Heart right ventricle (tissue), 16 donors: ENCODE measurements around the gene RAP1GAP. TPM values are rescaled to one million over a fixed set of nuclear protein-coding genes. Genes with fewer than 3 reads are reported as not detected.

Source experiments
- ATAC-seq, 8 donors: fragments of 200-7000 bp; cut with Tn5 transposase; one replicate each; pipeline ENCODE4 v1.9.1; 2020; ENCODE audit warnings: mild to moderate bottlenecking in 8 of 8, moderate library complexity in 8 of 8, moderate number of reproducible peaks in 1 of 8
- DNase-seq, 2 donors: peaks; one replicate each; pipeline ENCODE4 v3.0.0-alpha.2; 2020
- H3K27ac ChIP-seq, 10 donors: fragments of 200-600 bp; sonication (generic) in 2 of 10; one replicate each; pipeline versions ENCODE4 v1.5.0 to v1.8.0; 2020 to 2022; ENCODE audit warnings: mild to moderate bottlenecking in 3 of 10
- H3K27me3 ChIP-seq, 7 donors: fragments of 200-600 bp; one replicate each; pipeline ENCODE4 v1.8.0; 2021 to 2022; ENCODE audit warnings: mild to moderate bottlenecking in 2 of 7
- H3K36me3 ChIP-seq, 9 donors: fragments of 200-600 bp; sonication (generic) in 1 of 9; one replicate each; pipeline versions ENCODE4 v1.5.0 to v1.8.0; 2020 to 2022; ENCODE audit warnings: mild to moderate bottlenecking in 2 of 9
- H3K4me1 ChIP-seq, 9 donors: fragments of 200-600 bp; sonication (generic) in 1 of 9; one replicate each; pipeline versions ENCODE4 v1.5.0 to v1.8.0; 2020 to 2022; ENCODE audit warnings: mild to moderate bottlenecking in 4 of 9
- H3K4me3 ChIP-seq, 10 donors: fragments of 200-600 bp; sonication (generic) in 2 of 10; one replicate each; pipeline versions ENCODE4 v1.5.0 to v1.8.0; 2020 to 2022; ENCODE audit warnings: mild to moderate bottlenecking in 7 of 10, moderate library complexity in 2 of 10
- H3K9me3 ChIP-seq, 11 donors: fragments of 200-600 bp in 10 of 11; sonication (generic) in 2 of 11; one replicate each; pipeline versions ENCODE4 v1.5.0 to v1.8.0; 2013 to 2022; ENCODE audit warnings: mild to moderate bottlenecking in 2 of 11, control low read depth in 1 of 11, moderate library complexity in 1 of 11
- WGBS, 2 donors: extraction: QIAGEN DNeasy Blood & Tissue Kit; methylation state at CpG; one replicate each; pipeline ENCODE4 v1.1.7; 2013; ENCODE audit warnings: inconsistent platforms in 1 of 2; 5-methylcytosine and 5-hydroxymethylcytosine counted together
- intact Hi-C, 10 donors: fragments of 100-400 bp; cut with DNase I; formaldehyde crosslinking; loops; one replicate each; pipeline versions ENCODE4 v1.11.1 to v1.14.2; 2022
- polyA plus RNA-seq, 2 donors: library from polyadenylated mRNA; stranded (reverse); fragments of 200-250 nt; gene quantifications; one replicate each; pipeline ENCODE4 v1.2.3, GENCODE V29; 2013
- total RNA-seq, 10 donors: library from RNA; stranded (reverse); fragmentation: NEBNext Ultra II Directional in 3 of 10; extraction: Animal tissue kit (Norgen Biotek cat#: 25700) in 3 of 10; gene quantifications; one replicate each; pipeline versions ENCODE4 v1.2.1 to v1.2.4, GENCODE V29; 2021 to 2023
- TF ChIP-seq, protein P1 (sequence below), 9 donors: fragments of 200-600 bp; sonication (generic) in 2 of 9; IDR thresholded peaks; one replicate each; pipeline versions ENCODE4 v1.5.0 to v1.8.0; 2021 to 2022; ENCODE audit warnings: antibody characterized with exemption in 9 of 9, mild to moderate bottlenecking in 5 of 9, moderate library complexity in 1 of 9
- donor health status: Arrhythmogenic right ventricular cardiomyopathy.
- donor health status: ischemic (EF 13 %, LVEDD 7.1; RV severe dilation, severe dysfunction).
- donor health status: healthy with polysubstance abuse.
- donor health status: DM: no; HTN: yes; CAD: no.
- donor health status: DM: no; HTN: no; CAD: no.
- donor health status: ischemic (EF 25% LVEDD 6.9; RV normal size, moderate dysfunction).
- donor health status: ischemic (EF 25% LVEDD 5.7; RV mildly dilated, moderate dysfunction).
- donor health status: healthy.
- donor health status: DM: yes; HTN: yes; CAD: no.
- donor health status: Ischemic cardiomyopathy.
- donor health status: ischemic (EF 35%, LVEDD 5.7; RV mildly dilated, moderate dysfunction).
- donor health status: nonischemic (EF 11% LVEDD 7.7; RV severe dilation, severe dysfunction).
- donor health status: DM: yes; HTN: yes; CAD: no.
- donor health status: PGD.
- donor health status: ischemic (EF 29% LVEDD 5.4; RV normal size, mild dysfunction).
- donor health status: nonischemic (EF 23%, LVEDD 6.1; RV moderate dilation, normal function).

The RAP1GAP gene
- total and polyA plus RNA-seq, 12 donors: 0.42 to 5.9 (median 4.0) TPM

DNA sequence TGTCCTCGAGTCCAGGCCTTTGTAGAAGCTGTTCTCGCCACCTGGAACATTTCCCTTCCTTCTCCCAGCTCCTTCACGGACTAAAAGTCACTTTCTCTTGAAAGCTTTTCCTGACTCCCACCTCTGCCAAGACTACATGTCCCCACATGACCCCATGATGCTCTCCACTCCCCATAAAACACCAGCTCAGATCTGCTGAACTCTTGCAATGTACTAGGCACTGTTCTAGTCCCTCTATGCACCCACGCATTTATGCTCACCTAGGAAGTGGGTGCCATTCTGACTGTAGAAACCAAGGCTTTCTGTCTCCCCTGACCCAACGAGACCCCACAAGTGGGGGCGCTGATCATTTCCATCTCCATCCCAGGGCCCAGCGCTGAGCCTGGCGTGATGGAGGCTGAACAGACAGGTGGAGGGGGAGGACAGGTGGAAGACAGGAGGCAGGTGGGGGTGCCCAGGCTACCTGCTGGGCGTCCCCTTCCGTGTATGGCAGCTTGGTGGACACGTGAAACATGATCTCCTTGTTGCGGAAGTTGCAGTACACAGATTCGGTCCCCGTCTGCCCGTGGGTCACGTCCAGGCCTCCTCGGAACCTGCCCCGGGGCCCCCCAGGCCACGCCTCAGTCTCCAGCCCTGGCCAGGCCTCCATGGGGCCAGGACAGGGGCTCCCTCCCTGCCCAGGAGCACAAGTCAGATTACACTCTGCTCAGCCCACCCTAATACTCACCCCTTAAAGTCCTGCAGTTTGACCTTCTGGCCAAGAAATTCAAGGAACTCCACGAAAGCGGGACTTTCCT, 58.0 kb downstream of the RAP1GAP start:
- Histone ChIP-seq H3K36me3 (no peaks in the 10 kb centered on the region), H3K4me1 (peaks cover 0 to 3% (median 0%) of the 10 kb centered on the region in 9 donors), H3K27ac (no peak overlapping the region), H3K4me3 (no peak overlapping the region), H3K27me3 (no peaks in the 10 kb centered on the region), H3K9me3 (no peaks in the 10 kb centered on the region)
- no peak for ATAC-seq
- TF ChIP-seq, protein P1, sequence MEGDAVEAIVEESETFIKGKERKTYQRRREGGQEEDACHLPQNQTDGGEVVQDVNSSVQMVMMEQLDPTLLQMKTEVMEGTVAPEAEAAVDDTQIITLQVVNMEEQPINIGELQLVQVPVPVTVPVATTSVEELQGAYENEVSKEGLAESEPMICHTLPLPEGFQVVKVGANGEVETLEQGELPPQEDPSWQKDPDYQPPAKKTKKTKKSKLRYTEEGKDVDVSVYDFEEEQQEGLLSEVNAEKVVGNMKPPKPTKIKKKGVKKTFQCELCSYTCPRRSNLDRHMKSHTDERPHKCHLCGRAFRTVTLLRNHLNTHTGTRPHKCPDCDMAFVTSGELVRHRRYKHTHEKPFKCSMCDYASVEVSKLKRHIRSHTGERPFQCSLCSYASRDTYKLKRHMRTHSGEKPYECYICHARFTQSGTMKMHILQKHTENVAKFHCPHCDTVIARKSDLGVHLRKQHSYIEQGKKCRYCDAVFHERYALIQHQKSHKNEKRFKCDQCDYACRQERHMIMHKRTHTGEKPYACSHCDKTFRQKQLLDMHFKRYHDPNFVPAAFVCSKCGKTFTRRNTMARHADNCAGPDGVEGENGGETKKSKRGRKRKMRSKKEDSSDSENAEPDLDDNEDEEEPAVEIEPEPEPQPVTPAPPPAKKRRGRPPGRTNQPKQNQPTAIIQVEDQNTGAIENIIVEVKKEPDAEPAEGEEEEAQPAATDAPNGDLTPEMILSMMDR (IDR thresholded peaks at IDR 0.05): no peak
- DNase-seq: no peak
- WGBS, 2 donors: 85 to 89% methylated on average over 21 of the region's 21 CpGs
- intact Hi-C loops: no loop called here

DNA sequence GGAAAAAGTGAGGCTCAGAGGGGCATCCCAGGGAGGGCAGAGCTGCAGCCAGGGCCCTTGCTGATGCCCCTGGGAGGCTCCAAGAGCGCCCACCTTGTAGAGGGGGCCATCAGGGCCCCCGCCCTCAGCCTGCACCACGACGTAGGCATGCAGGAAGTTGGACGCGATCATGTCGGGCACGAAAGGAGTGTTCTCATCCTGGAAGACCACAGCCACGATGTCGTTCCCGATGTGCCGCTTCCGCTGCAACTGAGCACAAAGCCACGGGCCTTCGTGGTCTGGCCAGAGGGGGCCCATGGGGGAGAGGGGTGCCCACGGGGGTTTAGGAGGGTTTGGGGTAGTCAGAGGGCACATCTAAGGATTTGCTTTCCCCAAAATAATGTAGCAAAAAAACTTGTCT, 59.1 kb downstream of the RAP1GAP start:
- intact Hi-C loops: no loop called here
- Histone ChIP-seq H3K4me1 (peaks cover 0 to 3% (median 0%) of the 10 kb centered on the region in 9 donors), H3K27ac (no peak overlapping the region), H3K4me3 (no peak overlapping the region), H3K27me3 (no peaks in the 10 kb centered on the region), H3K9me3 (no peaks in the 10 kb centered on the region), H3K36me3 (no peaks in the 10 kb centered on the region)
- TF ChIP-seq, protein P1 (IDR thresholded peaks at IDR 0.05): no peak
- 83% methylated on average over 16 of the region's 16 CpGs for WGBS, 2 donors
- ATAC-seq (no peak), DNase-seq (no peak)

DNA sequence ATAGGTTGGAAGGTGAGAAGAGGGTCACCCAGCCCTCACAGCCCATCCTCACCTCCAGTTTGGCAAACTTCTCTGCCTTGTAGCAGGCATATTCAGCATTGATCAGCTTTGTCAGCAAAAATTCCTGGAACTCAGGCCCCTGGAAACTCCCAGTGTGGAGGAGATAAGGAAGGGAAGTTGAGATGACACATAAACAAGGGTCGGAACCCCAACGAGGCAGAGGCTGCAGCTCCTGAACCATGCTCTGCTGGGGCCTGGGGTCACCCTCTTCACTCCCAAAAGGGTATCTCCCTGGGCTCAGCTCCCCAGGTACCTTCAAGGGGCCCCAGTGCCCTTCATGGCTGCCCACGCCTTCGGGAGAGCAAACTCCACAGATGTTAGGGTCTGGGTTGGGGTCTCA, 60.4 kb downstream of the RAP1GAP start:
- TF ChIP-seq, protein P1 (IDR thresholded peaks at IDR 0.05): no peak
- Histone ChIP-seq H3K27ac (no peak overlapping the region), H3K9me3 (no peaks in the 10 kb centered on the region), H3K36me3 (no peaks in the 10 kb centered on the region), H3K4me3 (no peak overlapping the region), H3K27me3 (no peaks in the 10 kb centered on the region), H3K4me1 (peaks cover 0 to 3% (median 0%) of the 10 kb centered on the region in 9 donors)
- 62 to 66% methylated on average over 4 of the region's 4 CpGs for WGBS, 2 donors
- no peak for DNase-seq
- no peak for ATAC-seq
- intact Hi-C loops: no loop called here

DNA sequence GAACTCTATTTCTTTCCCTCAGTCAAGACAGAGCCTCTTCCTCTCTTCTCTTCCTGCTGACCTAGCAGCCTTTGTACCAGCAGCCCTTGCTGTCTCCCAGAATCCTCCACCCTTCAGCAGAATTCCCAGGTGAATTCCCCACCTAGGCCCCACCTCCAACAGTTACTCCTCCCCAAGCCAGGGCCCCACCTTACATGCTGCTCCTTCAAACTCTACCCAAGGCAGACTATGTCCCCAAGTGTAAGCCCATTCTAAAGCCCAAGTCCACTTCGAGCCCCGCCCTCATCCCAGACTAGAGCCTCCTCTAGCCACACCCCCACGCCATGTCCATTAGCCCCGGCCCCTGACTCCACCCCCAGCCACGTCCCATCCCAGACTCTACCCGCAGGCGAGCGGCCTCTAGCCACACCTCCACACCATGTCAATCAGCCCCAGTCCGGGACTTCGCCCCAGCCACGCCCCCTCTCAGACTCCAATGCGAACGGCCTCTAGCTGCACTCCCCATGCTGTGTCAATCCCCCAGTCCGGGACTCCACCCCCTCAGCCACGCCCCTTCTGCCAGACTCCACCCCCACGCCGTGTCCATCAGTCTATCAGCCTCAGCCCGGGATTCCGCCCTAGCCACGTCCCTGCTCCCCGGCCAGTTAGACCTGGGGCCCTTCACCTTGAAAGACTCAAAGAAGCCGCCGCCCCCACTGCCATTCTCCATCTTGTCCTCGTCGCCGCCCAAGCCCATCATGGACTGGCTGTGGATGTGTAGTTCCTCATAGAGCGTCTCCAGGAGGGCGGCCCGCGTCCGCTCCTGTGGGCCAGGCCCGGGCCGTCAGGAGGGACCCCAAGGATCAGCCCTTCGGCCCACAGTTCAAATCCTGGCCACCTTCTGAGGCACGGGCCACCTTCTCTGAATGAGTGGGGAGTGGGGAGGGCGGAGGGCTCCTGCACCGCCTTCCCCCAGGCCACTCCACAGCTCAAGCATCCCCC, 61.3 kb downstream of the RAP1GAP start:
- no peaks in the 10 kb centered on the region for H3K9me3 ChIP-seq
- ATAC-seq (peak; percentile 76 to 93 (median 84)), DNase-seq (peak; percentile 82 to 83)
- no peak overlapping the region for H3K27ac ChIP-seq
- H3K27me3 ChIP-seq: peaks cover 0 to under 1% (median 0%) of the 10 kb centered on the region in 7 donors
- WGBS, 2 donors: 31 to 41% methylated on average over 37 of the region's 37 CpGs
- peak overlapping the region in 1 of 10 donors; percentile 14 for H3K4me3 ChIP-seq
- TF ChIP-seq, protein P1 (IDR thresholded peaks at IDR 0.05): no peak
- H3K4me1 ChIP-seq: peaks cover 0 to 3% (median 0%) of the 10 kb centered on the region in 9 donors
- no peaks in the 10 kb centered on the region for H3K36me3 ChIP-seq
- intact Hi-C loops: no loop called here
